HG03354 (cell line): ENCODE results near the gene STK36.

Source experiments
- ATAC-seq: cut with Tn5 transposase; IDR thresholded peaks from one replicate; pipeline ENCODE4 v1.9.1; 2021; ENCODE audit warnings: mild to moderate bottlenecking; ENCODE audit not compliant: unreplicated experiment, poor library complexity, severe bottlenecking

The STK36 gene

DNA sequence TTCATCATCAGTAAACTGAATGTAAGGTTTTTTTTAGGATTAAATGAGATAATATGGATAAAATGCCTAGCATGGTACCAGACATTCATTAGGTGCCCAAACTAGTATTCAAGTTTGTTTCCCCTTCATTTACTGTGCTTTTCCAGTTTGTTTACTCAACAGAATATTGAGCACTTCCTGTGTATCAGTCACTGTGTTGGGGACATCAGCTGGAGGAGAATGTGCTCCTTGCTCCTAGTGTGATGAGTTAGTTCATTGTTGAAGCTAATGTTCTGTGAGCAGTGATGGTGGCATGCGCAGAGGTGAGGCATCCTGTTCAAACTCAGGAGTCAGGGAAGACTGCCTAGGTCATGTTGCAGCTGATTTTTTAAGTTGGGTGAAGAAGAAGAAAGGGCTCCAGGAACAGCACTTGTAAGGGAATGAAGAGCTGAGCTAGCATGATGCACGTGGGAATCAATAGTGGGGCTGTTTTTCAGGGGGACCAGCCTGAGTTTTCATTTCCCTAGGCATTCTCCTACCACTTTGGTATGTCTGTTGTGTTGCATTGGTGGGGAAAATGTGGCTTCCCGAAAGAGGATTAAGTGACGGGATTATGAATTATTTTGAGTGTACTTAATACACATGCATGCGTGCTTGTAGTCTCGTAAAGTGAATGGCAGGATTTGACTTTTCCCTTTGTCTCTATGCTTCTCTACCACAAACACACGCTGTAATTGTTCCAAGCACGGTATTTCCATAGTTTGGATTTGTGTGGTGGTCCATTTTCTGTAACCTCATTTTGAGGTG lies 62.5 kb downstream of the STK36 start:
- no peak for ATAC-seq

DNA sequence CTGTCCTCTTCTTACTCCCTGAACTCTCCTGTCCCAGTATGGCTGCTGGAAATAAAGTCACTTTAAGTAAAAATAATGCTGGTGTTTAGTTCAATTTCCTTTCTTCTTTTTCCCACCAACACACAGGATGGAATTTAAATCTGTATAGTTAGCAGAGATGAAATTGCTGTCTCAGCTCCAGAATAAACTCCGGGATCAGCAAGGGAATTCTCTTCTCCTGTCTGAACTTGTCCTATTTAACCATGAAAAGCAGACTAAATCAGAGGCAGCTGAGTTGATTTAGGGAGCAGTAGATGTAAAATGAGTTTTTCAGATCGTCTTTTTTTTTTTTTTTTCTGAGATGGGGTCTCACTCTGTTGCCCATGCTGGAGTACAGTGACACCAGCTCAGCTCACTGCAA lies 64.6 kb downstream of the STK36 start:
- no peak for ATAC-seq

DNA sequence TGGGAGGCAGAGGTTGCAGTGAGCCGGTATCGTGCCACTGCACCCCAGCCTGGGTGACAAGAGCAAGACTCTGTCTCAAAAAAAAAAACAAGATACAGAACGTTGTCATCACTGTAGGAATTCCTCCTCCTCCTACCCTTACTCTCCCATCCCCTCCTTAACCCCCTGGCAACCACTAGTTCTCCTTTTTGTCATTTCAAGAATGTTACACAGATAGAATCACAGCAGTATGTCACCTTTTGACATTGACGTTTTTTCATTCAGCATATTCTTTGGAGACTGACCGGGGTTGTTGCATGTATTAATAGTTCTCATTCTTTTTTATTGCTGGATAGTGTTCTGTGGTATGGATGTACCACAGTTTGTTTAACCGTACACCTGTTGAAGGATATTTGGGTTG lies 71.2 kb downstream of the STK36 start:
- no peak for ATAC-seq

DNA sequence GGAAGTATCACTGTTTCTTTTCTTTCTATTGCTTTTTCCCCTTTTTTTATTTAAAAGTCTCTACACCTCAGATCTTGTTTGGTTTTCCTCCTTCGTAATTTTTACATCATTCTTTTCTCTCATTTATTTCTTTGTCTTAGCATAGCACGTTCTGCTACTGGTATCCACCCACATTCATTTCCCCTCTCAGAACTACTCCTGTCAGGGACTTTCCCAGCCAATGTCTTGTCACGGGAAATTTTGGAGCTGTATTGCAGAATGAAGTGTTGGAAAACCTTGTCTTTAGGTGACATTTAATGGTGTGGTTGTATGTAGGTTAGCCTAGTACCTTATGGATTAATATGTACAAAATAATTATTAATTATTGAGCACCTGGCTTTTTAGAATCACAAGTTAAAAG lies 72.7 kb downstream of the STK36 start:
- no peak for ATAC-seq

DNA sequence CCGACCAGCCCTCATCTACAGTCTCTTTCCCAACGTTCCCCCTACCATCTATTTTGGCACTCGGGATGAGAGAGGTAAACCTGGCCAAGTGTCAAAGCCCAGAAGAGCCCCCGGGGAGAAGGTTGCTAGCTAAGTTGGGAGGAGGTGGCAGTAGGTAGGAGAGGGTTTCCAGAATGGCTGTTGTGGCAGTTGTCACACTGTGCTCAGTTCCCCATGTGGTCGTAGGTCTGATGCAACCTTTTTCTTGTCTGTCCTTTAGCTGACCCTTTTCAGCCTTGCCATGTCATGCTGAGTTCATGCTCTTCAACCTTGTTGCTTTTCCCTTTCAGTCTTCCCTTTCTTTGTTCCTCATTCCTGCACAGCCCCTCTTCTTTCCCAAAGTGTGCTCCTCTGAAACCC lies 73.3 kb downstream of the STK36 start:
- ATAC-seq: no peak

DNA sequence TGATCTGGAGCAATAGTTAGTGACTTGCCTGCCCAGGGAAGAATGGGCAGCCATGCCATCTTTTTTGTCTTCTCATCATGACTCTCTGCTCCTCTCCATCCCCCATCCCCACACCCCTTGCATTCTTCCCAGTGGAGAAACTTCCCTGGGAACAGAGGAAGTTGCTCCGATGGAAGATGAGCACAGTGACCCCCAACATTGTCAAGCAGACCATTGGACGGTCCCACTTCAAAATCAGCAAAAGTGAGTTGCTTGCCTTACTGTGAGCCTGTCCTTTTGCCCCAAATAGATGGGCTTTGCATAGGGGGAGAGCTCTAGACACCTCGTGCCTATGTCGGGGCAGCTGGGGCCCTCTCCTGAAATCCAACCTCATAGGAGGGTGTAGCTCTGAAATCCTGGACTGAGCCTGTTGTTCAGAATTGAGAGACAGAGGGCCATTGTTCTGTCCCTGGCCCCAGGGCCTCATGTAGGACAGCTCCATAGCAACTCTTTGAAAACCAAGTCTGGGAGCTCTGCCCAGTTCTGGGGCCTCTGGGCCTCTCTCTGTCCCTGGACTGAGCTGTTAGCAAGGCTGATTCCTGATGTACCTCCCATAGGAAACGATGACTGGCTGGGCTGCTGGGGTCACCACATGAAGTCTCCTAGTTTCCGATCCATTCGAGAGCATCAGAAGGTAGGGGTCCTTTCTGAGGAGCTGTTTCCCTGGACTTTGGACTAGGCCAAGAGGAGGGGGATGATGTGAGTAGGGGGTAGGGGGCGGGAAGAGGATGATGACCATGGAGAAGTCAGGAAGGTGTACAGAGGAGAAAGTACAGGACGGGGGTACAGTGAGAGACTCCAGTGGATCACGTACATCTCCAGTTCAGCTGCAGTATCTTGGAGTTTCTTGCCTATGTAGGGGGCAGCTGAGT lies 73.9 kb downstream of the STK36 start:
- no peak for ATAC-seq

DNA sequence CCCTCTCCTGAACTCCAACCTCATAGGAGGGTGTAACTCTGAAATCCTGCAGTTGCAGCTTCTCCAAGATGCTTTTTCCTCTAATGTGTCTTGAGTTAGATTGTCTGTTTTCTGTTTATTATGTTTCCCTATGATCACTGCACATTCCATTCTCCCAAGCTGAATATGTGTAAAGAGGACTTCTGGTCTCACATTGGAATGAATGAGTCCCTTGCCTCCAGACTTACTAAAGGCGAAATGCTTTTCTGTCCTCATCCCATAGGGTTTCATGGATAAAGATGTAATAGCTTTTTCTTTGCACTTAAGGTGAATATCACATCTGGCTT lies 74.5 kb downstream of the STK36 start:
- no peak for ATAC-seq

DNA sequence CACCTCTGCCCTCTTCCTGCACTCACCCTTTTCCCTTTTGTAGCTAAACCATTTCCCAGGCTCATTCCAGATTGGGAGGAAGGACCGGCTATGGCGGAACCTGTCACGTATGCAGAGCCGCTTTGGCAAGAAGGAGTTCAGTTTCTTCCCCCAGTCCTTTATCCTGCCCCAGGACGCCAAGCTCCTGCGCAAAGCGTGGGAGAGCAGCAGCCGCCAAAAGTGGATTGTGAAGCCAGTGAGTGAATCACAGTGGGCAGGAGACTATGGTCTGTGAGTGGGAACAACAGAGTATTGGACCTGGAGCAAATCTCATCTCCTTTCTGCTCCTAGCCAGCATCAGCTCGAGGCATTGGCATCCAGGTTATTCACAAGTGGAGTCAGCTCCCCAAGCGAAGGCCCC lies 75.1 kb downstream of the STK36 start:
- no peak for ATAC-seq

DNA sequence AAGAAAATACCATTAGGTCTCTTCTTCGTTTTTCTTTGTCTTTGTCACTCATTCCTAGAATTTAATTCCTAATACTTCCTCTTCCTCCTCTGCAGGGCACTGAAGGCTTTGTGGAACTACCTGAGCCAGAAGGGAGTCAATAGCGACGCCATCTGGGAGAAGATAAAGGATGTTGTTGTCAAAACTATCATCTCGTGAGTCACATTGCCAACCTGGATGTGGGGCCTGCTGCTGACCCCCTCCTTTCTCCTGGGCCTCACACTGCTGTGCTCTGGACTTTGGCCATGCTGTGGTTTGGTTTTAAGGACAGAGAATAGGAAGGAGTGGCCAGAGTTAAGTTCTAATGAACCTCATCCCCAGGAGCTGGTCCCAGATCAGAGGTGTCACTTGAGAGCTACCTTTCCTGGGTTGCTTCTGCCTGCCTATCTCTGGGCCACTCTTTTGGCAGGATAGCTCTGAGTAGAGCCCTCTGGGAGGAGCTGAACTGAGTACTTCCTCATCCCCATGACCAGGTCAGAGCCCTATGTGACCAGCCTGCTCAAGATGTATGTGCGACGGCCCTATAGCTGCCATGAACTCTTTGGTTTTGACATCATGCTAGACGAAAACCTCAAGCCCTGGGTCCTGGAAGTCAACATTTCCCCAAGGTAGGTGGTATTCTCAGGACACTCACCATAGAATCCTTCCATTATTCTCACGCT lies 77.0 kb downstream of the STK36 start:
- ATAC-seq: no peak
